ENCODE measurements around the gene MRC2.

Gene MRC2

GRCh38 chr17:62706598-62707424 lies 79.3 kb downstream of the MRC2 start:
- no peak for TF ChIP-seq REST (IDR thresholded peaks at IDR 0.05; ENCODE audit: insufficient read depth in 1 of 2, low read depth in 2 of 2, low read length in 2 of 2)
- TF ChIP-seq TAF1 (IDR thresholded peaks at IDR 0.05; ENCODE audit: borderline replicate concordance, insufficient read depth, low read length): no peak
- no peak for TF ChIP-seq SIN3A (IDR thresholded peaks at IDR 0.05; ENCODE audit: borderline replicate concordance, insufficient read depth, low read length)
- TF ChIP-seq POLR2AphosphoS5 (IDR thresholded peaks at IDR 0.05; ENCODE audit: low read depth, low read length): no peak
- TF ChIP-seq FOXP2 (optimal IDR thresholded peaks at IDR 0.05; ENCODE audit: borderline replicate concordance, extremely low read depth, extremely low read length, insufficient read depth): no peak

- TF ChIP-seq SIN3A (IDR thresholded peaks at IDR 0.05; ENCODE audit: borderline replicate concordance, insufficient read depth, low read length): no peak
- no peak for TF ChIP-seq TAF1 (IDR thresholded peaks at IDR 0.05; ENCODE audit: borderline replicate concordance, insufficient read depth, low read length)
- TF ChIP-seq POLR2AphosphoS5 (IDR thresholded peaks at IDR 0.05; ENCODE audit: low read depth, low read length): no peak
- TF ChIP-seq REST (IDR thresholded peaks at IDR 0.05; ENCODE audit: insufficient read depth in 1 of 2, low read depth in 2 of 2, low read length in 2 of 2): no peak
- TF ChIP-seq FOXP2 (optimal IDR thresholded peaks at IDR 0.05; ENCODE audit: borderline replicate concordance, extremely low read depth, extremely low read length, insufficient read depth): no peak
Measured at GRCh38 chr17:62707425-62707739, 79.9 kb downstream of the MRC2 start.

GRCh38 chr17:62708587-62708986 lies 81.1 kb downstream of the MRC2 start:
- no peak for TF ChIP-seq POLR2AphosphoS5 (IDR thresholded peaks at IDR 0.05; ENCODE audit: low read depth, low read length)
- TF ChIP-seq FOXP2 (optimal IDR thresholded peaks at IDR 0.05; ENCODE audit: borderline replicate concordance, extremely low read depth, extremely low read length, insufficient read depth): no peak
- TF ChIP-seq SIN3A (IDR thresholded peaks at IDR 0.05; ENCODE audit: borderline replicate concordance, insufficient read depth, low read length): no peak
- TF ChIP-seq TAF1 (IDR thresholded peaks at IDR 0.05; ENCODE audit: borderline replicate concordance, insufficient read depth, low read length): no peak
- TF ChIP-seq REST (IDR thresholded peaks at IDR 0.05; ENCODE audit: insufficient read depth in 1 of 2, low read depth in 2 of 2, low read length in 2 of 2): no peak

- no peak for TF ChIP-seq REST (IDR thresholded peaks at IDR 0.05; ENCODE audit: insufficient read depth in 1 of 2, low read depth in 2 of 2, low read length in 2 of 2)
- no peak for TF ChIP-seq TAF1 (IDR thresholded peaks at IDR 0.05; ENCODE audit: borderline replicate concordance, insufficient read depth, low read length)
- no peak for TF ChIP-seq POLR2AphosphoS5 (IDR thresholded peaks at IDR 0.05; ENCODE audit: low read depth, low read length)
Measured at GRCh38 chr17:62712171-62712581, 84.7 kb downstream of the MRC2 start.

Measured in PFSK-1 (cell line).